Fibroblast of mammary gland (primary cell): Measurements from ENCODE around the gene ERAP2.
"Not testable (repeated sequence)": the region's sequence is repeated elsewhere in the genome, so short reads cannot be mapped to it uniquely, and the experiment has no call there.

Experiments used
- DNase-seq: peaks from one replicate; pipeline ENCODE4 v3.0.0-alpha.2; 2010; ENCODE audit warnings: low read depth
- H3K4me3 ChIP-seq: 2 replicates; pipeline ENCODE4 v1.5.1; 2011; ENCODE audit warnings: low read depth, mild to moderate bottlenecking, low read length, moderate library complexity; ENCODE audit not compliant: control insufficient read depth
- TF ChIP-seq, protein P1 (sequence below): conservative IDR thresholded peaks from 2 replicates; pipeline ENCODE4 v1.5.1; 2011; ENCODE audit warnings: low read depth, low read length, inconsistent platforms; ENCODE audit not compliant: control insufficient read depth, insufficient read depth

ERAP2 gene

DNA sequence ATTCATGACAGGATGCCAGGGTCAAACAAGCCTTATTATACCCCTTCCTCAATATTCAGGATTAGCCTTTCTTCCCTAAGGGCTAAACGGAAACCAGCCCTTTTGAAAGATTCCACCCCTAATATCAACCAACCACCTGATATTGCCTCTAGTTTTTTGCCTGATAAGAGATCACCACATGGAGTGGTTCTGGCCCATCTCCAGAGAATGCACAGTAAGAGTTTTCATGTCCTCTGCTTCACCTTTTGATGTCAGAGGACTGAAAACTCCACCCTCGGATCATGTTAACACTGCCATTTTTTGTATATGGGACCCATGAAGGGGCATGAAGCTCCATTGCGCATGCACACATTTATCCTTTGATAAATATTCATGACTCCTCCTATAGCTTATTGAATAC, 53.8 kb downstream of the ERAP2 start:
- H3K4me3 ChIP-seq = no peak overlapping the region
- no peak for DNase-seq
- TF ChIP-seq, protein P1, sequence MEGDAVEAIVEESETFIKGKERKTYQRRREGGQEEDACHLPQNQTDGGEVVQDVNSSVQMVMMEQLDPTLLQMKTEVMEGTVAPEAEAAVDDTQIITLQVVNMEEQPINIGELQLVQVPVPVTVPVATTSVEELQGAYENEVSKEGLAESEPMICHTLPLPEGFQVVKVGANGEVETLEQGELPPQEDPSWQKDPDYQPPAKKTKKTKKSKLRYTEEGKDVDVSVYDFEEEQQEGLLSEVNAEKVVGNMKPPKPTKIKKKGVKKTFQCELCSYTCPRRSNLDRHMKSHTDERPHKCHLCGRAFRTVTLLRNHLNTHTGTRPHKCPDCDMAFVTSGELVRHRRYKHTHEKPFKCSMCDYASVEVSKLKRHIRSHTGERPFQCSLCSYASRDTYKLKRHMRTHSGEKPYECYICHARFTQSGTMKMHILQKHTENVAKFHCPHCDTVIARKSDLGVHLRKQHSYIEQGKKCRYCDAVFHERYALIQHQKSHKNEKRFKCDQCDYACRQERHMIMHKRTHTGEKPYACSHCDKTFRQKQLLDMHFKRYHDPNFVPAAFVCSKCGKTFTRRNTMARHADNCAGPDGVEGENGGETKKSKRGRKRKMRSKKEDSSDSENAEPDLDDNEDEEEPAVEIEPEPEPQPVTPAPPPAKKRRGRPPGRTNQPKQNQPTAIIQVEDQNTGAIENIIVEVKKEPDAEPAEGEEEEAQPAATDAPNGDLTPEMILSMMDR = no peak

DNA sequence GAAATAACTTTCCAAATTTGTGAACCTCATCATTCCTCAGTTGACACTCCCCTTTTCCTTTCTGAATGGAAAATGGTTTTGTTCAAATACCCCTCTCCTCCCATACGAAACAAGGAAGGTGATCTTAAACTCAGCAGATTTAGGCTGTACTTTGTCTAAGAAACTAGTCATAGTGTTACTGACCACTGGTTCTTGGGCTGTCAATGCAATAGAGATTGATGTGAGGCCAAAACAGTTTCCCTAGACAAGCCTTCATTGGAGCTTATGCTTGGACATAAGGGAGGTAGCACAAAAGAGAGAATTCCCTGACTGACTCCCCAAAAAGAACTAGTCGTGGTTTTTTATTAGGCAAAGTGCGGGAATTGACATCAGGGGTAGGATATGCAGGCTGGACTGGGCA, 54.3 kb downstream of the ERAP2 start:
- TF ChIP-seq, protein P1 = no peak
- H3K4me3 ChIP-seq = no peak overlapping the region
- no peak for DNase-seq

DNA sequence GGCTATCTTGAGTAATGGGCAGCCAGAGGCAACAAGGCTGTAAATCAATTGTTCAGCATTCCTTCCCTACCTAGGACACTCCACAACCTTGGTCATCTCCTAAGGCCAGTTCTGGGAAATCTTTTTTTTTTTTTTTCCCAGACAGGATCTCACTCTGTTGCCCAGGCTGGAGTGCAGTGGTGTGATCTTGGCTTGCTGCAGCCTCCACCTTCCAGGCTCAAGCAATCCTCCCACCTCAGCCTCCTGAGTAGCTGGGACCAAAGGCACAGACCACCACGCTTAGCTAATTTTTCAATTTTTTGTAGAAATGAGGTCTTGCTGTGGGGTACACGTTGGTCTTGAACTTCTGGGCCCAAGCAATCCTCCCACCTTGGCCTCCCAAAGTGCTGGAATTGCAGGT, 54.7 kb downstream of the ERAP2 start:
- not testable (repeated sequence) for H3K4me3 ChIP-seq, DNase-seq

DNA sequence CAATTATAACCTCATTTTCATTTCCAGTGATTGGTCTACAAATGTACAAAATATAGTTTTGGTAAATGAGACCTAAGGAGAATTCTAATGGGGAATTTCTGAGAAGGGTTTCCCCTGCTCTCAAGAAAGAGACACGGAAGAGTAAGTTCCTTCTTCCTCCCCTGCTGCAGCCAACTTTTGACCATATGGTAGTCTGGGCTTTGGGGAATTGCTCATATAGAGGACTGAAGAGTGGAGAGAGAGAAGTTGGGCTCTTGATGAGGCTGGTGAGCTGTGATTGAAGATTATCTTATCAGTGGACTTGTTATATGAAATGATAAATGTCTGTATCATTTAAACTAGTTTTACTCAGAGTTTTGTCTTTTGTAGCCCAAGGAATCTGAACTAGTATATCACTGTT, 55.3 kb downstream of the ERAP2 start:
- TF ChIP-seq, protein P1 = no peak
- DNase-seq = no peak
- no peak overlapping the region for H3K4me3 ChIP-seq

DNA sequence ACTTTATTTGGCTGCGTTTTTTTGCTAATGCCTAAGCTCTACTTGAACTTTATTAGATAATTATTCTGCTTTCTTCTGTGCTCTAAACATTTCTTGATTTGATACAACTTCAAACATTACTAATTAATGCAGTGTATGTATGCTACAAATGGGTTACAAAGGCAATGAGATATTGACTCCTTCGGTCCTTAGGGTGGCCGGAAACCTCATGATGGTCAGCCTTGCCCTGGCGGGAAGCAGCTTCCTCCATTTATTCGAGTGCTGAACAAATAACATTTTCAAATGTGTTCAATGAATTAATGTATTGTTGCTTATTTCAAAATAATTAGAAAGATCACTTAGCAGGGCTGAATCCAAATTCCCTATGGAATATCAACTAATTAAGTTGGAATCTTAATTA, 55.7 kb downstream of the ERAP2 start:
- TF ChIP-seq, protein P1 = no peak
- no peak overlapping the region for H3K4me3 ChIP-seq
- DNase-seq = no peak

DNA sequence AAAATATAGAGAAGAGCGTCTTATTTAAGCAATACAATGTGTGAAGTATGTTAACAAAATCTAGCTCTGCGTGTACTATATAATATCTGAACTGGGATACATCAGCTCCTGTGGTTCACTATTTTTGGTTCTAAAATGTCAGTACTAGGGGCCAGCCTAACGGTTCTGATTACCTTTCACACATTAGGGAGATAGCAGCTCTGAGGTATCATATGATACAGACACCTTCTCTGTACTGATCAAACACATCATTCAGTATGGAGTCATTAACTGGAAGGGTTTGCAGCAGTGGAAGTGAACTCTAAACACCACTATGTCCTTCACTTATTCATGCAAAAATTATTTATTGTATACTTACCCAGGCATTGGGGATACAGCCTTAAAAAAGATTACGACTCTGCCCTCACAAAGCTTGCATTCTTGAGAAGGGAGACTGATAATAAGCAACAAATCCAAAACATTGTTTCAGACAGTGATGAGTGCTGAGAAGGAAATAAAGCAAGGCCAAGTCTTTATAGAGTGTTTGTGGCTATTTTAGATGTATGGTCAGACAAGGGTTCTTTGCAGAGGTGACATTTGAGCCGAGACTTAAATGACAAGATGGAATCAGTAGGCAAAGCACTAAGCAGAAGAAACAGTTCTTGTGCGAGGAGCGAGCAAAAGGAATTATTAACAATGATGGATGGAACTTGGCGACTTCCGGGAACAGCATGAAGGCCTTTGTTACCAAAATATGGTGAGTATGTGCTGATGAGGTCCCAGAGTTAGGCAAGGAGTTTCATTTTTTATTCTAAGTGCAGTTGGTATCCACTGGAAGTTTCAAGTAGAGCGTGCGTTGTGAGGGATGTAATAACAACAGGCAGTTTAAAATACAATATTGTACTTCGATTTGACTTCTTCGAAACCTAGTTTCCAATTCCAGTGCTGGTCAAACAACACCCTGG, 57.7 kb downstream of the ERAP2 start:
- TF ChIP-seq, protein P1 = no peak
- H3K4me3 ChIP-seq = peak overlapping the region; percentile 70
- DNase-seq = peak; percentile 48

DNA sequence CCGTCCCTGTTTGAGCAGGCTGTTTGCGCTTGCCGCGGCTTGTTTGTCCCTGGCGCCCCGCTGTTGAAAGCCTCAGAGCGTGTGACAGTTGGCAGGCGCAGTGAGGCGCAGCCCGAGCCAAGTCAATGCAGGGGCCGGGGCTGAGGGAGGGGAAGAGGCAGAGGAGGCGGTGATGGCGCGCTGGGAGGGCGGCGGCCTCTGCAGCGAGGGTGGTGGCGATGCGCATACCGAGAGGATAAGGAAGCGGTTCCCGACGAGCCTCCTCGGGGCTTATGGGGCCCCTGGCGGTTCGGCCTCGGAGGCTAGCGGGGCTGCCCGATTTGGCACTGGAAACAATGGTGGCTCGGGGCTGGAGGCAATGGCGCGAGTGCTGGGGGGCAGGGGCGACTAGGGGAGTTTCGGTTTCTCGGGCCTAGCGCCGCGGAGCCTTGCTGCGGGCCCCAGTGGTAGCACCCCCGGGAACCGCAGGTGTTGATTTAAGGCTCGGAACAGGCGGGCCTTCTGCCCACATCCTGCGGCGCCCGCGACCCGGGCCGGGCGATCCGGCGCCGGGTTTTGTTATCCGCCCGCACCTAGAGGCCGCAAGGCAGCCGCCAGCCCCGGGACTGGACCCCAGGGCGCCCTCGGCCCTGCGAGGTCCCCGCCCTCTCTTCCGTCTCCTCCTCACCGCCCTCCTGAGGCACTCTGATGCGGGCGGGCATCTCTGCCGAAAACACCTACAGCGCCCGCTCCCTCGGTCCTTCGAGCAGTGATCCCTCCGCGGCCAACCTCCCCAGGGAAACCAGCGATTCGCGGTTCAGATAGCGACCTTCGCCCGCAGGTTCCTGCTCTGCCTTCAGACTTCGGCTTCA, 58.6 kb downstream of the ERAP2 start:
- DNase-seq = peak; percentile 89
- TF ChIP-seq, protein P1 = no peak
- H3K4me3 ChIP-seq = peak overlapping the region; percentile 70
